CD4-positive, alpha-beta T cell treated with Interleukin-1 beta for 1 hour (primary cell): Measurements from ENCODE around the gene LGALS7B.
"Not testable (repeated sequence)": the region's sequence is repeated elsewhere in the genome, so short reads cannot be mapped to it uniquely, and the experiment has no call there.

Experiments used
- DNase-seq, 2 donors: peaks; one replicate each; pipeline ENCODE4 v3.0.0-alpha.2; 2020 to 2022

LGALS7B gene

DNA sequence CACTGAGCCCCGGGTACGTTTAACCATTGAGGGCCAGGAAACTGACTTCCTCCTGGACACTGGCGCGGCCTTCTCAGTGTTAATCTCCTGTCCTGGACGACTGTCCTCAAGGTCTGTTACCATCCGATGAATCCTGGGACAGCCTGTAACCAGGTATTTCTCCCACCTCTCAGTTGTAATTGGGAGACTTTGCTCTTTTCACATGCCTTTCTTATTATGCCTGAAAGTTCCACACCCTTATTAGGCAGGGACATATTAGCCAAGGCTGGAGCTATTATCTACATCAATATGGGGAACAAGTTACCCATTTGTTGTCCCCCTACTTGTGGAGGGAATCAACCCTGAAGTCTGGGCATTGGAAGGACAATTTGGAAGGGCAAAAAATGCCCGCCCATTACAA lies 36.9 kb downstream of the LGALS7B start:
- DNase-seq, result not testable (repeated sequence)

DNA sequence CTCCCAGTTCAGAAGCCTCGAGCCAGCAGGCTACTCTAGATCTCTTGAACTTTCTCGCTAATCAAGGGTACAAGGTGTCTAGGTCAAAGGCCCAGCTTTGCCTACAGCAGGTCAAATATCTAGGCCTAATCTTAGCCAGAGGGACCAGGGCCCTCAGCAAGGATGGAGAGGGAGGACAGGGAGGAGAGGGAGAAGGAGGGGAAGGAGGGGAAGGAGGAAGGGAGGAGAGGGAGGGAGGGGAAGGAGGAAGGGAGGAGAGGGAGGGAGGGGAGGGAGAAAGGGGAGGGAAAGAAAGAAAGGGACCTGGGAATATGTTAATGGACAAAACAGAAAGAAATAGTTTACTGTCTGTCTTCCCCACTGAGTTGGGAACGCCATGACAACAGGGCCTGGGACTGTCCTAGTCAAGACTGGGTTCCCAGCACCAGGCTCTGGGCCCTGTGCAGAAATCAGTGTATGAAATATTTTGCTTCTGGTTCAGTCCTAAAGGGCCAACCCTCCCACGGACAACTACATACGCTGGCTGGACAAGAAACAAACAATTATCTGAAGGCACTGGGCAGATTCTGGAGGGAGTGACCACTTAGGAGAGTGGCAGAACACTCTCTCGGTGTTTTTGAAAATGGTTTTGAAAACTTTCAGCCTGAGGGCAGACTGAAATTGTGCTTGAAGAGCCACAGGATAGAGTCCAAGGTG lies 38.0 kb downstream of the LGALS7B start:
- DNase-seq, result no peak

- peak in 1 of 2 donors; percentile 37 for DNase-seq
Observed at GRCh38 chr19:38829203-38829602, 40.2 kb downstream of the LGALS7B start.

DNA sequence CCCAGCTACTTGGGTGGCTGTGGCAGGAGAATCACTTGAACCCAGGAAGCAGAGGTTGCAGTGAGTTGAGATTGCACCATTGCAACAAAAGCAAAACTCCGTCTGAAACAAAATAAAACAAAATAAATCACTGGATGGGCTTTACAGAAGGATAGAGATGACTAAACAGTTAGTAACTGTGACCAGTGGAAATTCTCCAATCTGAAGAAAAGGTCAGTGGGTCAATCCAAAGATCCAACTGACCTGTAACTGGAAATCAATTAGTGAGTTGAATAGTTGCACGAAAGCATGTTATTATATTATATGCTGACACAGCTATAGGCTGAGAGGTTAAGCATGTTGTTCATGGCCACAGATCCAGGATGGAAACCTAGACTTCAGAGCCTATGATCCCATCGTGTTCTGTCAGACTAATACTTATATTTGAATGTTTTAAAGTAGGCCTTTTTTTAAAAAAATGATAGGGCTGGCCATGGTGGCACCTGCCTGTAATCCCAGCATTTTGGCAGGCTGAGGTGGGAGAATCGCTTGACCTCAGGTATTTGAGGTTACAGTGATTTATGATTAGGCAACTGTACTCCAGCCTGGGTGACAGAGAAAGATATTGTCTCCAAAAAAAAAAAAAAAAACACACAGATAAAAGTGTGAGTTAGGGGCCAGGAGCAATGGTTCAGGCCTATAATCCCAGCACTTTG lies 41.2 kb downstream of the LGALS7B start:
- DNase-seq, result no peak

DNA sequence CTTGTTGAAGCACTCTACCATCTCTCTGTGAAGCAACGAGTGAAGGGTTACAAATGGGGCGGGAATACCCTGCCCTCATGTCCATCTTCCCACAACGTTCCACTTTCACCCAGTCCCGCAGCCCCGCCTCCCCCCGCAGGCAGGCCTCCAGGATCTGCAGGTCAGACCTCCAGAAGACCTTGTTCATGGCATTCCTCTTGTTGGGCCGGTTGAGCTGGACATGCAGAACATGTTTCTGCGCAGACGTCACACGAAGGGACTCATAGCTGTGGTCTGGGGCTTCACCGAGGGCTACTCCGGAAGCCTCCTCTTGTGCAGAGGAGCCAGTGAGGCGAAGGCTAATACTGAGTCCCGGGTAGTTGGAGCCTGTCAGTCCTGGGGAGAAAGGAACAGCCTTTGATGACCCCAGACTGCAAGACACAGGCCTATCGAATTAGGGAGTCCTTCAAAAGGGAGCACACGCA lies 42.2 kb downstream of the LGALS7B start:
- peak in 1 of 2 donors; percentile 43 for DNase-seq

GRCh38 chr19:38833092-38833425 lies 44.1 kb downstream of the LGALS7B start:
- DNase-seq, result no peak

- no peak for DNase-seq
Observed at GRCh38 chr19:38834104-38834490, 45.1 kb downstream of the LGALS7B start.

GRCh38 chr19:38834590-38834989 lies 45.6 kb downstream of the LGALS7B start:
- DNase-seq, result no peak

DNA sequence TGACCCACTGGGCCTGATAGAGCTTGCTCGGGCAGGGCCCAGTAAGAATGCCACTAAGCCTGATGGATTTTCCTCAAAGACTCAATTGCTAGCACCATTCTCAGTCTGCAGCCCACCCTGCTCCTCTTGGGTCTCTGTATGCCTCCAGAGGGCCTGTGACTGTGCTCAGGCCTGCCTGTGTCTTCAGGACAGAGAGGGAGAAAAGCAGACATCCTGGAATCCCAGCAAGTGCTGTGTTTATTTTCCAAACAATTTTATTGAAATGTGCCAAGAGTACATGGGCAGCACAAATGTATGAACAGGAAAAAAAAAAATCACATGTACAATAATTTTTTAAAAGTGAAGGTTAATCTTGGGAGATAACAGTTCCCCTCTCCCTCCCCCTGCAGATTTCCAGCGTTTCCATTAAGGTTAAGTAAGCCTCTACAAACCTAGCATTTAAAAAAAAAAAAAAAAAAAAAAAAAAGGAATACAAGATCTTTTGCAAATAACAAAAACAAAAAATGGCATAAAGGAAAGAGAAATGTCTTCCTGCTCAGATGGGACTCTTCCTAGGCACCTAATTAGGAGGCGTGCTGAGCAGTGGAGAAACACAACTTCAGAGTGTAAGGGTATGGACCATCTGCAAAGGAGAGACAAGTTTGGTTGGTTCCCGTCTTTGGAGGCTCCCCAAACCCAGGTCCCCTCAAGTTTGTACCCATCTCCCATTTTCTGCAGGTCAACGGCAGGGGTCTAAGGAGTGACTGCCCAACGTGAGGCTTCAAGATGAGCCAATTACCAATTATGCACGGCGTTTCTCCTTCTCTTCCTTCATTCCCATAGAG lies 47.4 kb downstream of the LGALS7B start:
- DNase-seq, result no peak

DNA sequence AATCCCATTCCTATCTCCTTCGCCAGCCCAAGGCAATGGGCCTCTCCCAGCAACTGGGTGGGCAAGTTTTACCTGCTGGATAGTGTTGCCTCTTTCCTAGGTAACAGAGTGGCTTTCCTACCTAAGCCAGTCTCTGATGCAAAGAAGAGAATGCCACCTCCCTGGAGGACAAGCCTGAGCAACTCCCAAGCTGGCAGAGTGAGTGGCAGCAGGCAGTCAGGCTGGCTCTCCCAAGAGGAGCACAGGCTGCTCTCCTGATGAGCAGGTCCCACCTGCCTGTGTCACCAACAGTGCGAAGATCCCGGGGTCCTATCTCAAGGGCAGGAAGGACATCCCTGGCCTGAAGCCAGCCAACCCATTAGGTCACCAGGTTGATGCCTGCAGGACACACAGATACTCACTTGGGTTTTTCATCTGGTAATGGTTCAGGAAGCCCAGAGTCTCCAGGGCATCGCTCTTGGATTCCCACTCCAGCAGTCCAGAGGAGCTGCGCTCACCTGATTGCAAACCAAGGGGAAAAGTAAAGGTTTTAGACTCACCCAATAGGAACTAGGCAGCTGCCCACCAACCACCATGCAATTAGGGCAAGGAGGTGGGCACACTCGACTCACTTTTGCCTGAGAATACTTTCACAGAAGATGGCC lies 48.1 kb downstream of the LGALS7B start:
- DNase-seq, result no peak

GRCh38 chr19:38837656-38838121 lies 48.7 kb downstream of the LGALS7B start:
- DNase-seq, result no peak

GRCh38 chr19:38838208-38838985 lies 49.4 kb downstream of the LGALS7B start:
- DNase-seq, result no peak

GRCh38 chr19:38838986-38839761 lies 50.2 kb downstream of the LGALS7B start:
- DNase-seq, result no peak

DNA sequence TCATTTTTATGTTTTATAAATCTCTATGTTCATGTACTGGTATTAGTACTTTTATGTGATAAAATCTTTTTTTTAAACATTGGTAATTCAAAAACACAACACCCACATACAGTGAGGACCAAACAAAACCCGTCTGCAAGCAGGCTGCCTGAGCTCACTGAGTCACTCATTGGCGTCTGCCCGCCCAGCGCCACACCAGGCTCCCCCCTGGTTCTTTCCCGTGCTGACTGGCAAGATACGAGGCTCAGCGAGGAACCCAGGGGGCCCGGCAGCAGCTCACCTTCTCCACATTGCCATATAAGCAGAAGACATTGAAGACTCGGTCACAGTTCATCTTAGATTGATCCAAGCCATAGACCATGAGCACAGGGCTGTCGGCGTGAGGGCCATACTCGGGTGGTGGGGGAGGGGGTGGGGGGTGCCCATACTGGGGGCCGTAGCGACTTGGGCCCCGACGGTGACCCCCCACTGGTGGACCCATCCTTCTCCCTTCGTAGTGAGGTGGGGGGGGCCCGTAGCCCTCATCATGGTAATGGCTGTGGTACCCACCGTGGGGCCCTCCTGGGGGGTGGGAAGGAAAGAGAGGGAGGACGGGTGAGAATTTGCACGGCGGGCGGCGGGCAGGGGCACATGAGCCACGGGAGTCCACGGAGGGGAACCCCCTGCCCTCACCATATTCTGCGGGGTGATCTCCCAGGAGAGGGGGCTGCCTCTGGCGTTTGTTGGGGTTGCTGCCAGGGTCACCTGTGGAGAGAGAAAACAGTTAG lies 51.0 kb downstream of the LGALS7B start:
- no peak for DNase-seq

GRCh38 chr19:38840583-38840968 lies 51.6 kb downstream of the LGALS7B start:
- no peak for DNase-seq
